GM21381 (cell line): Measurements from ENCODE around the gene AK5.
A peak's percentile ranks its signal among the peaks of the same experiment; 100 is the strongest.
"Not testable (repeated sequence)": the region's sequence is repeated elsewhere in the genome, so short reads cannot be mapped to it uniquely, and the experiment has no call there.

Experiments
- ATAC-seq: cut with Tn5 transposase; IDR thresholded peaks from one replicate; pipeline ENCODE4 v1.9.1; 2021; ENCODE audit warnings: mild to moderate bottlenecking, moderate library complexity; ENCODE audit not compliant: unreplicated experiment

Gene AK5

DNA sequence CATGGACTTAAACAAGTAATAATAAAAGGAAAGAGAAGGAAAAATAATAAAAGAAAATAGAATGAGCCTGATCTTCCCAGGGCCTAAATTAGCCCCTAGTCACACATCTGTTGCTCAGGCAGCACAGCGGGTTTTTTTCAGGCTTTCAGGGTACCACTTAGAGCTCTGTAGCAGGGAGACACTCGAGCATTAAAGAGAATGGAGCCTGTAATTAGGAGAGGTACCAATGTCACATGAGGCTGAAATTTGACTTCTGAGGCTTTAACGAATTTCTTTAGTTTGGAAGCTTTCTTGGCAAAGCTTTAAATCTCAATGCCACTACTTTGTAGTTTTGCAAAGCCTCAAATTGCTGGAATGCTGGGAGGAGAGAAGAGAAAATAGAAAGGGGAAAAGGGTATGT is 116.3 kb downstream of the AK5 start:
- no peak for ATAC-seq

DNA sequence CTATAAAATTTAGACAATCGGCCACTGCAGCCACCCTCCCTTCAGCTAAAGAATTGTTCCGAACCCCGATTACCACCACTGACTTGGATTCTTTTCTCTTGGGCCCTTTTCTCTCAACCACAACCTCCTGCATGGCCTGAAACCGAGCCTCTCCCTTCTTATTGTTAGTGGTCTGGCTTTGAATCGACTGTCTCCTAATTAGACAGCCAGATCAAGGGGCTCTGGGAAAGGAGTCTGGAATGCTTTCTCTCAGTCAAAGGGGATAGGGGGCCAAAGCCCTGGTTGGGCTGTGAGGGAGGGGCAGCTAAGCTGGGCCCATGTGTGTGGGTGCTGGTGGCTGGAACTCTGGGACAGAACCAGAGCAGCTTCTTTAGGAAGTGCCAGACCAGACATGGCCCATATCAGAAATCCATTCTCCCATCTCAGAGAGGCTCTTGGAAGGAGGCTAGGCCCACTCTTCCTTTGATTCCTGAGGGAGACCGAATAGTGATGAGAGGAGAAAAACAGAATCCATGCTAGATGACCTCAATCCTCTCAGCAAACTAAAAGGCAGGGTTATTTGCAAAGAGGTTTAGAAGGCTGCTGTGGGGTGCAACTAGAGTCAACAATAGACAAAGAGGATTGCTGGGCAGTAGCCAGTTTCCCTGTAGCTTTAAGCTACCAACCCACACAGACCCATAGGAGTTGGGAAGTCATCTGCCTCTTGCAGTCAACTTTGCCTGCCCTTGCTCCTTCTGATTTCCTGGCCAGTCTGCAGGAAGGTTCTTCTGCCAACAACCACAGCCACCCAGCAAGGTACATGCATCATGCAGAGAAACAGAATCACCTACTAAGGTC is 117.6 kb downstream of the AK5 start:
- ATAC-seq = no peak

DNA sequence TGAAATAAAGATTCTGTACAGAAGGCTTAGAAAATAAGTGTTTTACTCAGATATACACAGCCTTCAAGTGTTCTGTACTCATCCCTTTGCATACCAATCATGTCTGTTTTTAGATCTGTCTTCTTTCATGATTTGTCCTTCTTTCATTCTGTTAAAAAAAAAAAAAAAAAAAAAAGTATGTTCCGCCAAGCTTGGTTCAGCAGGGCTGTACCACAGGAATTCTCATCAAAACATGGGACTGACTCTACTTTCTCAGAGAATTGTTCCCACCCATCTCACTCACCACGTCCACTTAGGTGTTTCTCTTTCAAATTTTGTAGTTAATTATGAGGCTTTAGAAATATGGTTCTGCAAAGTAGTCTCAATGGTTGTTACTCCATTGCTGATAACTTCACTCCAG is 119.0 kb downstream of the AK5 start:
- no peak for ATAC-seq

DNA sequence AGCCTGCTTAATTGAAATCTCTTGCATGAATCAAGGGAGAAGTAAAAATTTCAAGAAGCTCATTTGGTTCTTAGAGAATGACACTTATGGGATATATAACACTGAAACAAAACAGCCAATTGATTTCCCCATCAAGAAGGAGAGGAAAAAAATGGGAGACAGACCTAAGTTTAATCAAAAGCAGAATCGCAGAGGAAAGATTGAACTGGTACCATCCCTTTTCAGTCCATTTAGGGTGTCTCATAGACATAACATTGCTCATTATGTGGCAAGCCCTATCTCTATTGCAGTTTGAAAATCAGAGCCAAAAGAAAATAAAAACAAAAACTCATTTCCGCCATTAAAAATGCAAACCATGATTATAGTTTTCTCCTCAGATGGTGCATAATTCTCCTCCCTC is 119.6 kb downstream of the AK5 start:
- ATAC-seq = no peak

DNA sequence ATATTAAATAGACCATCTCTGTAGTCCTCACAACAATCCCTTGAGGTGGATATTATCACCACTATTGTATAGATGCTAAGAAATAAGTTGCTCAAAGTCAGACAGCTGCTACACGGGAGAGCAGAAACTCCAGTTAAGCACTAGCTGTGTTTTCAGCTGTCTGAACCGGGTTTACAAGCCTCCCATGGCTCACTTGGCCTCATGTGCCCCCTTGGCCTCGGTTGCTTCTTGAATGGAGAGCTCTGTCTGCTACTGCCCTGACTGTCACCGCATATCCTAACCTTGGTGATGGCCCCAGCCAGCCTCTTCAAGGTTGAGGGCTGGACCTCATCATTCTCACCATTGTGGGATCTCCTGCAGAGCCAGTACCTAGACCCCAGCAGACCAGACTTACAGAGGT is 123.4 kb downstream of the AK5 start:
- ATAC-seq = no peak

DNA sequence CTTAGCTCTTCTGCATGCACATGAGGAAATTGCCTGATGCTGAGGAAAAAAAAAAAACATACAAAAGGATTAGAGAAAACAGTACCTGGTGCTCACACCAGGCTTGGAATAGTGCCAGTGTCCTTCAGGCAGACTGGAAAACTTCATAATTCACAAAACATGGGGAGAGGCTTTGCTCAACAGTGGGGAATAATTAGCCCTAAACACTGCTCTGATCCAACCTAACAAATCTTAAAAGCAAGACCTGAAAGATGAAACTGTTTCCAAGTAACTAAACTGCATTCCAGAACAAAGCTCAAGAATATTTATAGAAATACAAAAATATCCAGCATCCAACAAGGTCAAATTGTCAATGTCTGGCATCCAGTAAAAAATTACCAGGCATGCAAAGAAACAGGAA is 124.8 kb downstream of the AK5 start:
- no peak for ATAC-seq

DNA sequence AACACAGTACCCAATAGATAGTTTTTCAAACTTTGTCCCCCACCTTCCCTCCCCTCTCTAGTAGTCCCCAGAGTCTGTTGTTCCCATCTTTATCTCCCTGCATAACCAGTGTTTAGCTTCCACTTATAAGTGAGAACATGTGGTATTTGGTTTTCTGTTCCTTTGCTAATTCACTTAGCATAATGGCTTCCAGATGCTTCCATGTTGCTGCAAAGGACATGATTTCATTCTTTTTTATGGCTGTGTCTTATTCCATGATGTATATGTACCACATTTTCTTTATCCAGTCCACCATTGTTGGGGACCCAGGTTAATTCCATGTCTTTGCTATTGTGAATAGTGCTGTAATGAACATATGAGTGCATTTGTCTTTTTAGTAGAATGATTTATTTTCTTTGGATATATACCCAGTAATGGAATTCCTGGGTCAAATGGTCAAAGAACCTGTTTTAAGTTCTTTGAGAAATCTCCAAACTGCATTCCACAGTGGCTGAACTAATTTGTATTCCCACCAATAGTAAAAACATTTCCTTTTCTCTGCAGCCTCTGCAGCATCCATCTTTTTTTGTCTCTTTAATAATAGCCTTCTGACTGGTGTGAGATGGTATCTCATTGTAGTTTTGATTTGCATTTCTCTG is 126.0 kb downstream of the AK5 start:
- ATAC-seq = no peak

DNA sequence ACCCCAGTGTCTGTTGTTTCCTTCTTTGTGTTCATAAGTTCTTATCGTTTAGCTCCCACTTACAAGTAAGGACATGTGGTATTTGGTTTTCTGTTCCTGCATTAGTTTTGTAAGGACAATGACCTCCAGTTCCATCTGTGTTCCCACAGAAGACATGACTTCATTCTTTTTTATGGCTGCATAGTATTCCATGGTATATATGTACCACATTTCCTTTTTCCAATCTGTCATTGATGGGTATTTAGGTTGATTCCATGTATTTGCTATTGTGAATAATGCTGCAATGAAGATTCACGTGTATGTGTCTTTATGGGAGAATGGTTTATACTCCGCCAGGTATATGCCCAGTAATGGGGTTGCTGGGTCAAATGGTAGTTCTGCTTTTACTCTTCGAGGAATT is 127.1 kb downstream of the AK5 start:
- ATAC-seq = not testable (repeated sequence)

DNA sequence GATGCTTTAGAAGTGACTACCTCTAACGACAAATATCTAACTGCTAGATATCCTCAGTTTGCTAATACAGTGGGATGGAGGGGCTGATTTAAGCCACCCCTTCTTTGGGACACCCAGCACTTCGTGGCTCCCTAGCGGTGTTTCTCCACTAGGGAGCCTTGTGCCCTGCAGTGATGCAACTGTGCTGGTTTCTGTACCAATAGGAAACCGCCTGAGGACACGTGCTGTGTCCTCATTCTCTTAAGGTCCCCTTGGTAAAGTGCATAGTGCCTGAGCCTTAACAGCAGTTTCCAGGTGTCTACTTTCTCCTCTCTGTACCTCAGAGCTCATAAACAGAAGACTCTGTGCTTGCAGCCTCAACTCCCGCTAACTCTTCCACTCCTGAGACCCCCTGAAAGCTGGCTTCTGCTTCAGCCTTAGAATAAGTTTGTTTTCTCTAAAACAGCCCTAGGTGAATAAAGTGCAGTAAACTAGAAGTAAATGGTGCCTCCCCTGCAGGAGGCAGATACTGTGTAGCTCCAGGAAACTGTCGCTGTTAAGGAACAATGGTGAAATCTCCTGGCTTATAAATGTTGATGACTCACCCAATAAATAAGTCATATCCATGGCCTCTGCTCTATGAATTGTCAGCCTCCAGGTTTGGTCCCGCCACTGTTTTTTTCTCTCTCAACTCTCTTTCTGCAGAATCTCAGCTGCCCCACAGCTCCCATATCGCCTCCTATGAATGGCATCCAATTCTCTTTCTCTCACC is 130.4 kb downstream of the AK5 start:
- no peak for ATAC-seq

DNA sequence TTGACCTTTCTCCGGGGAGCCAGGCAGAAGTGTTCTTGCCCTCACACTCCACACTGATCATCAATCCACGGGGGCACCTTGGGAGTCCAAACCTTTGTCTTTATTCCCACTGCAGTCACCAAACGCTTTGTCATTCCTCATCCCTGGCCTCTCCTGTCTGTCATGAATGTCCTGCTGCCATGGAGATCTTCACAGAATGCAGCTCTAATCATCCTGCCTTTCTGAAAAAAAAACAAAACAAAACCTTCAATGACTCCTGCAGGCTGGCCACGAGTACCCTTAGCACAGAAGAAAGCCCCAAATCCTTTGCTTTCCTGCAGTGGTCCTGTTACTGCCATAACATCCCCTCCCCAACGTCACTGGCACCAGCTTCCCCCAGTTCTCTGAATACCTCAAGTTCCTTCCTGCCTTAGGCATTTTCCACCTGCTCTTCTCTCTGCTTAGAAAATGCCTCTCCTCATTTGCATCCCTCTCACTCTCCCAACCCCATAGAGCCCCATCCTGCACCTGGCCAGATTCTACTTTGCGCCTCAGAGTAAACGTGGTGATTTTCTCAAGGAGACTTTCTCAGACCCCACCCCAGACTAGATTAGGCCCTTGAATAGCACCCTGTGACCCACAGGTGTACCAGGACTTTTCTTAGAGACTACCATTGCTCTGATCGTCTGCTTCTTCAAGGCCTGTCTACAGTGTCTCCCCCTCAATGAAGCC is 131.2 kb downstream of the AK5 start:
- ATAC-seq = peak; percentile 32

DNA sequence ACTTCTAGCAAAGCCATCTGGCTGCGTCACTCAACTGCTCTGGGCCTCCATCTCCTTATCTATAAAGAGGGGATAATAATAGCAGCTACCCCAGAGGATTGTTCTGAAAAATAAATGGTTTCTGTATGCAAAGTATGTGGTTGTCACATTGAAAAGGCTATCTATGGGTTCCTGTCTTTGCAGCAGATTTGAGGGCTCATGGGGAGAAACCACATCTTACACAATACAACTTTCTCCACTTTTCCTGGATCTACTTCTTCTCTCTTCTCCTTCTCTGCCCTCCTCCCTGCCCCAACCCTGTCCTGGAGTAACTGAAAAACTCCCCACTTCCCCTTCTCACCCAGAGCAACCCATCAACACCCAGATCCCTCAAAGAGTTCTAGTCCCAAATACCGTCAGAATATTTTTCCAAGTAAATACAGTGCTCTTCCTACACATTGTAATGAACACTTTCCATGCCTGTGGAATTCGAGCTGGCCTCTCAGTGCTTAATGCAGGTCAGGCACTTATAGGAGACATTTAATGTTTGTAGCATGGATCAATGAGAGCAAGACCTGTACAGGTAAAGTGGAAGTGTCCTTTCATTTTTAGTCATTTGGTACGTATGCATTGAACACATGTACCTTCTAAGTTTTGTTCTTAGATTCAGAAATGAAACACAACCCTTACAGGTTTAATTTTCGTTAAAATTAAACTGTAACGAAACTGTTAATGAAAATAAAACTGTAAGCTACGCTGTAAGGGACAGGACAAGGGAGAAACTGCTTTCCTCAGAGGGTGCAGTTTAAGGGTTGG is 131.9 kb downstream of the AK5 start:
- peak; percentile 93 for ATAC-seq

DNA sequence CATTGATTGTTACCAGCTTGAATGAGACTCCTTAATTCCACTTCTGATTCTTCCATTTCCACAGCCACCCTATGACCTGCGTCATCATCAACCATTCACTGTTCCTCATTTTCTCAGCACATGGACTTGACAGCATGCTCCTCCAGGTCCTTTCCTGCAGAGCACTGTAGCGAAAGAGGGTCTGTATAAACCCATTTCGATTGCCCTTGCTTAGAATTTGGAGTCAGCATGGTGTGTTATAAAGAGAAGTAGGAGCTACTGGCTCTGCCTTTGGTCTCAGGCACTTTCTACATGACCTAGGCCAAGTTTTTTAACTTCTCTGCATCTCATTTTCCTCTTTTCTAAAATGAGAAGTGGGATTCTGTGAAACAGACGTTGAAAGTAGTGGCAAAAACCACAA is 133.8 kb downstream of the AK5 start:
- ATAC-seq = no peak

DNA sequence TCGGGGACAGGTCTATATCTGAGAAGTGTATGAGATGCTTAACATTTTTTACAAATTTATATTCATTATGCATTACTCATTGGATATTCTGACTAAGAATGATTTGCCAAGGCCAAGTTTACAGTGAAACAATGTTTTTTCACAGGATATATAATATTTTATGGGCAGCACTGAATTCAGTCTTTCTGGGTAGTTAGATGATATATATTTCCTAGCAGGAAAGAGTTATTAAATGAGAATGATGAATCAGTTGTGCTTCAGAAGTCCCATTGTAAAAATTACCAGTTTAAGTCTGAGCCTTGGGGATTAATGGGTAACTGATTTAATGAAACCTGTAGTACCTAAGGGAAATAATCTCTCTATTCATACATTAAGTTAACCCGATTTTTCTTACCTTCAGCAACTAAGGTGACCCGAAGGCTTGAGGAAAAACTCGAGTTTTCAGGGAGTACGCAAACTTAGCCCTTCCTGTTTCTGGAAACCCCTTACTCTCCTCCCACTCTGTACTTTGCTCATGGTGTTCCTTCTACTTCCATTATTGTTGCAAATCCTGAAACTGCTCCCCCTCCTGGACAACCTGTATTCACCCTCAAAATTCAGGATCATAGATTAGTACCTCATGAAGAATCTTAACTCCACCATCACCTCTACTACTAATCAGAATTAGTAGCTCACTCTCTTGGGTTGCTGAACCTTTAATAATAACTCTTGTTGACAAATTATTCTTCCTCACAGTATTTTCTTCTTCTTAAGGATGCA is 135.1 kb downstream of the AK5 start:
- ATAC-seq = no peak

DNA sequence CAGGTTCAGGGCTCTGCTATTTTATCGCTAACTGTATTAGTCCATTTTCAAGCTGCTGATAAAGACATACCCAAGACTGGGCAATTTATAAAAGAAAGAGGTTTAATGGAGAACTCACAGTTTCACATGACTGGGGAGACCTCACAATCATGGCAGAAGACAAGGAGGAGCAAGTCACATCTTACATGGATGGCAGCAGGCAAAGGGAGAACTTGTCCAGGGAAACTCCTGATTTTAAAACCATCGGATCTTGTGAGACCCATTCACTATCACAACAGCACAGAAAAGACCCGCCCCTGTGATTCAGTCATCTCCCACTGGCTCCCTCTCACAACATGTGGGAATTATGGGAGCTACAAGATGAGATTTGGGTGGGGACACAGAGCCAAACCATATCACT is 136.2 kb downstream of the AK5 start:
- ATAC-seq = not testable (repeated sequence)

DNA sequence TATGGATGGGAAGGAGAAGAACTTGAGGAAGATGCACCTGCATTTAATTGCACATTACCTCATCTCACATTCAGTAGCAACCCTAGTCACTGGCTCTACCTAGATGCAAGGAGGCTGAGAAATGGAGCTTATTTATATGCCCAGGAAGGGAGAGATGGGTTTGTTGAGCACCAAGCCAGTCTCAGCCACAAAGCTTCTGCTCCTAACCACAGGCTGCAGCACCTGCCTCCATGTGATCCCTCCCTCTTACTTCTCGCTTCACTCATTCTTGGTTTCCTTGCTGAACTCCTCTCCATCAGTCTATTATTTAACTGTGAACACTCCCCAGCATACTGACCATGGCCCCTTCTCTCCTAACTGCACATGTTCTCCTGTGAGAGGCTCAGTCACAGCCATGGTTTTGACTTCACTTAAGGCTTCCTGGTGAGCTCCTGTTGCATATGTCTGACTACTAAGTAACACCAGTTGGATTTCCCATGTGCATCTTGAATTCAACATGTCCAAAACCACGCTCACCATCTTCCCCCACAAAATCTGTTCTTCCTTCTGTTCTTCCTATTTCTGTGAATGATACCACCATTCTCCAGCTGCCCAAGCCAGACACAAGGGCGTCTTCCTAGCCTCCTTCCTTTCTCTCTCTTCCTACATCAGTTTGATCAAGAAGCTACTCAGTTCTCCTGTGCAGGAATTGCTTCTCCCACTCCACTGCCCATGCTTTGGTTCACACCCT is 139.8 kb downstream of the AK5 start:
- peak; percentile 70 for ATAC-seq

DNA sequence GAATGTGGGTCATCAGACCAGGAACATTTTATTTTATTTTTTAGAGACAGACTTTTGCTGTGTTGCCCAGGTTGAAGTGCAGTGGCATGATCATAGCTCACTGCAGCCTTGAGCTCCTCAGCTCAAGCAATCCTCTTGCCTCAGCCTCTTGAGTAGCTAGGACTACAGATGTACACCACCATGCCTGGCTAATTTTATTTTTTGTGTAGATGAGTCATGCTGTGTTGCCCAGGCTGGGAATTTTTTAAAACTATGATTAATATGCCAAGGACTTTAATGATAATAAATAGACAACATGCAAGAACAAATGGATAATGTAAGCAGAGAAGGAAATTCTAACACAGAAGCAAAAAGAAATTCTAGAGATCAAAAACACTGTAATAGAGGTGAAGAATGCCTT is 142.4 kb downstream of the AK5 start:
- no peak for ATAC-seq

DNA sequence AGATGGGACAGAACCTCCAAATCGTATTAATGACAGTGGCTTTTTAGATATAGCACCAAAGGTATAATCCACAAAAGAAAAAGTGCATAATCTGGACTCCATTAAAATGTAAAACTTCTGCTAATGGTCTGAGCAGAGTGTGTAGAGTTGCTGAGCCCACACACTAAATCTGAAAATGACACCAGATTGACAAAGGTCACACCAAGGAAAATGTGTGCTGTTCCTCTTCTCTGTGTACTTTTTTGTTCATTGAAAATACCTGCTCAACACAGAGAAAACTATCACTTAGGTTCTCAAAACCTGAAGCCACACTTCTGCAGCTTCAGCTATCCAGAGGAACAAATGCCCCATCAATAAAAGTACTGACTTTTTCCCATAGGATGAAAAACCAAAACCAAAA is 146.2 kb downstream of the AK5 start:
- no peak for ATAC-seq

DNA sequence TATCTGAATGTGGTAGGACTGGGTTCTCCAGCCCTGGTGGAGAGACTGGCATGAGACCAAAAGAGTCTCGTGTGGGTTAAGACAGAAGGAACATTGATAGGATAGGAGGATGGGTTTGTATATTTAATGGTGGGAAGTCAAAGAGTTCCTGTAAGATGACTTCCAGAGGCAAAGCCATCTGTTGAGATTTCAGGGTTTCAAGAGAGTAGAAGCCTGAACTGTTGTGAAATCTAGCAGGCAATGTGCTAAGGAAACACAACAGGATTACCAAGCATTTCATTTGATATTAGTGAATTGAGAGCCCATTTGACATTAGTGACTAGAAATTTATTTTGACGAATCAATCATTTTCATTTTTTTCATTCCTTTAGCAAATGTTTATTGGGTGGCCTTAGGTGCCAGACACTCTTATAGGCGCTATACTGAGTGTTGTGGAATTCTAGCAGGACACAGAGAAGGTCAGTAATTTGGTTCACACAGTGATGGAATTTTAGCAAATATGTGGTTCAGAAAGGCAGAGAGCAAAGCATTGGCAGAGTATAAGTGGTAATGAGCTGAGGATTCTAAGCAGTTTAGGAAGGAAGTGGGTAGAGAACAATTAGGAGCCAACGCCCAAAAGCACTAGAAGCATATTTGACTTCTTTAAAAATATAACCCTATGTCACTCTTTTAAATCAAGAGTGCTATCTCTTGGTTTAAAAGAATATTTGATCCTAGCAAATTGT is 149.3 kb downstream of the AK5 start:
- ATAC-seq = no peak
